Stimulated activated CD4-positive, alpha-beta T cell treated with anti-CD3 and anti-CD28 coated beads, TNF-alpha, amount 100 ng/mL, for 48 hours (primary cell): ENCODE data around the gene ZC3H13.
A peak's percentile ranks its signal among the peaks of the same experiment; 100 is the strongest.

Experiments used
- DNase-seq, 3 donors: peaks; one replicate each; pipeline ENCODE4 v3.0.0-alpha.2; 2020; ENCODE audit warnings: low read depth in 3 of 3

Gene ZC3H13

GRCh38 chr13:45941261-45941660 lies 111.3 kb downstream of the ZC3H13 start:
- DNase-seq, result no peak

- DNase-seq, result no peak
Observed at GRCh38 chr13:45940061-45940460, 112.5 kb downstream of the ZC3H13 start.

GRCh38 chr13:45936621-45937020 lies 115.9 kb downstream of the ZC3H13 start:
- DNase-seq, result no peak

- DNase-seq, result no peak
Observed at GRCh38 chr13:45934283-45934682, 118.3 kb downstream of the ZC3H13 start.

- no peak for DNase-seq
Observed at GRCh38 chr13:45933203-45933908, 119.2 kb downstream of the ZC3H13 start.

DNA sequence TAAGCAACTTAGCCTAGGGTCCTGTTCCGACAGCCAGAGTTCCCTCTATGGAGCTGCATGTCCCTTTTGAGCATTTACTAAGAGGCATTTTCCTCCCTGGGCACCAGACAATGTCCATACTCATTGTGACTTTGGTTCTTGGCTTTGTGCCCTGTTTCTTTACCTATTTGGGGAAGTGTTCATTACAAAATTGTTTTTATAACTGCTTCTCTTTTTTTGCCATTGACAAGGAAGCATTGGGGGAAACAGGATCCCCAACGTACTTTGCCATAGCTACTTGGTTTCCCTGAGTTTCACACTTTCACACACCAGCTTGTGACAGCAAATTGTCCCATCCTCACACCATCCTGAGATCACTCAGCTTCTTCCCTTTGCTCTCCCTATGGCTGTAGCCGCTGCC lies 119.9 kb downstream of the ZC3H13 start:
- no peak for DNase-seq

- no peak for DNase-seq
Observed at GRCh38 chr13:45932172-45932571, 120.4 kb downstream of the ZC3H13 start.

GRCh38 chr13:45931211-45931610 lies 121.3 kb downstream of the ZC3H13 start:
- DNase-seq, result no peak

- no peak for DNase-seq
Observed at GRCh38 chr13:45930177-45930576, 122.4 kb downstream of the ZC3H13 start.

- DNase-seq, result no peak
Observed at GRCh38 chr13:45928843-45929242, 123.7 kb downstream of the ZC3H13 start.

DNA sequence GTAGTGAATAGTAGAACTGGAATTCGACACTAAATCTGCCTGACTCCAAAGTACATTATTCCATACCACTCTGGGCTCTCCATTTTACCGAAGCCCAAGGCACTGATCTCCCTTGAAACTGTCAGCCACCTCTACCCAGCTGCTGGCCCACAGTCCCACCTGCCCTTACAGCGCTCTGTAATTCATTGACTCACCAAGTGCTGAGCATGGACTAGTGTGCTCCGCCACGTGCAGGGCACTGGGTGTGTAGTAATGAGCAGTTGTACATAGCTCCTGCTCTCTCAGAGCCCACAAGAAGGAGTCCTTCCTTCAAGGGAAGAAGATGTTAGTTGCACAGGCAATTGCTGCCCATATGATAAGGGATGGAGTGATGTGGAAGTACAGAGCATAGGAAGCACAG lies 124.4 kb downstream of the ZC3H13 start:
- no peak for DNase-seq

DNA sequence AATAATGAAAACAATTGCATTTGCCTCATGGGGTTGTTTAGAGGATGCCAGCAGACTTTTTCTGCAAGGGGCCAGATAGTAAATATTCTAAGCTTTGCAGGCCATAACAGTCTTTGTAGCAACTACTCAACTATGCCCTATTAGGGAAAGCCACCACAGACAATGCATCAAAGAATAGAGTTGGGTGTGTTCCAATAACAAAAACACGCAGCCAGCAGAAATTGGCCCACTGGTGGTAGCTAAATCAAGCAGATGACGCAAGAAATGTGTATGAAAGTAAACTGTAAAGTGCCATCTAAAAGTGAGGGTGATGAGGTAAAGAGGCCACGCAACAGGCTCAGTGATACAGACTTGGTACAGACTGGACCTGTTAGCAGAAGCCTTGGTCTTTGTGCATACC lies 125.8 kb downstream of the ZC3H13 start:
- DNase-seq, result no peak

GRCh38 chr13:45925151-45925550 lies 127.4 kb downstream of the ZC3H13 start:
- no peak for DNase-seq

GRCh38 chr13:45921162-45921736 lies 131.3 kb downstream of the ZC3H13 start:
- DNase-seq, result no peak

- DNase-seq, result peak in 1 of 3 donors; percentile 4
Observed at GRCh38 chr13:45918597-45918996, 133.9 kb downstream of the ZC3H13 start.

DNA sequence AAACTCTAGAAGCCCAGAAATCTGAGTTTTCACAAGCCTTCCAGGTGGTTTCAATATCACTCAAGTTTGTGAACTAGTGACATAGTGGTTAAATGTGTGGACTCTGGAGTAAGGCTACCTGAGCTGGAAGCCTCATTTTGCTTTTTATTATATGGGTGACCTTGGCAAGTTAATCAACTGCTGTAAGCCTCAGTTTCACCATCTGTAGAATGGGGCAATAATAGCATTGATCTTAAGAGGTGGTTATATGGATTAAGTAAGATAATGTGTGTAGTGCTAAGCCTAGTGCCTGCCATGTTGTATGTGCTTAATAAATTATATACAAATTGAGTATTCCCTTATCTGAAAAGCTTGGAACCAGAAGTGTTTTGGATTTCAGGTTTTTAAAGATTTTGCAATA lies 135.5 kb downstream of the ZC3H13 start:
- no peak for DNase-seq

GRCh38 chr13:45915686-45916439 lies 136.7 kb downstream of the ZC3H13 start:
- DNase-seq, result no peak

- no peak for DNase-seq
Observed at GRCh38 chr13:45909673-45910072, 142.9 kb downstream of the ZC3H13 start.

- no peak for DNase-seq
Observed at GRCh38 chr13:45909089-45909488, 143.5 kb downstream of the ZC3H13 start.

GRCh38 chr13:45907503-45907902 lies 145.0 kb downstream of the ZC3H13 start:
- DNase-seq, result no peak
